HepG2 (cell line): Measurements from ENCODE around the gene SYMPK. TPM values are rescaled to one million over a fixed set of nuclear protein-coding genes. Genes with fewer than 3 reads are reported as not detected.

Experiments used
- BCL6 ChIP-seq: IDR thresholded peaks from 2 replicates; pipeline ENCODE4 v1.6.1; 2016; ENCODE audit warnings: missing genetic modification reagents, missing compliant biosample characterization
- KMT2A ChIP-seq: sonication (generic); formaldehyde crosslinking; IDR thresholded peaks from 2 replicates; pipeline ENCODE4 v1.4.0; 2020; ENCODE audit warnings: missing genetic modification reagents
- LCORL ChIP-seq, 2 experiments: fragments of 450-650 bp in 1 of 2; sonication (generic) in 1 of 2; formaldehyde crosslinking in 1 of 2; IDR thresholded peaks; 2 replicates each; pipeline versions ENCODE4 v1.5.0 to v1.6.1; 2017 to 2020; ENCODE audit warnings: antibody characterized with exemption in 1 of 2, missing genetic modification reagents in 1 of 2
- PAWR ChIP-seq: sonication (generic); formaldehyde crosslinking; IDR thresholded peaks from 2 replicates; pipeline ENCODE4 v1.4.0; 2020; ENCODE audit warnings: missing genetic modification reagents, mild to moderate bottlenecking, borderline replicate concordance
- PRMT3 ChIP-seq: sonication (generic); formaldehyde crosslinking; IDR thresholded peaks from 2 replicates; pipeline ENCODE4 v1.8.1; 2022; ENCODE audit warnings: low read depth, mild to moderate bottlenecking, moderate library complexity, missing genetic modification reagents, borderline replicate concordance
- SMAD1 ChIP-seq: sonication (generic); formaldehyde crosslinking; IDR thresholded peaks from 2 replicates; pipeline ENCODE4 v1.4.0; 2020; ENCODE audit warnings: missing genetic modification reagents, low read depth, mild to moderate bottlenecking, borderline replicate concordance
- ZHX2 ChIP-seq, 2 experiments: sonication (generic) in 1 of 2; formaldehyde crosslinking in 1 of 2; IDR thresholded peaks; 2 replicates each; pipeline versions ENCODE4 v1.6.1 to v1.9.0; 2014 to 2022; ENCODE audit warnings: antibody characterized with exemption in 1 of 2, borderline replicate concordance in 1 of 2, inconsistent platforms in 1 of 2, low read depth in 1 of 2, missing genetic modification reagents in 1 of 2
- ZNF205 ChIP-seq: IDR thresholded peaks from 2 replicates; pipeline ENCODE4 v1.6.1; 2018; ENCODE audit warnings: missing biosample characterization, missing genetic modification reagents
- polyA plus RNA-seq, 8 experiments: library from polyadenylated mRNA; depleted of rRNA in 3 of 8; stranded (reverse) in 7 of 8; unstranded in 1 of 8; fragments of >200 nt; fragmentation: Illumina TruSeq in 4 of 8; extraction: Trizol in 4 of 8; gene quantifications; 2 replicates each; pipeline versions ENCODE4 v1.2.1 to v1.2.3, GENCODE V29; 2011 to 2016; ENCODE audit warnings: low read depth in 4 of 8, missing spikeins in 1 of 8, mixed read lengths in 1 of 8; ENCODE audit not compliant: insufficient read depth in 1 of 8
- total RNA-seq, 5 experiments: library from RNA; depleted of rRNA; stranded (reverse); fragments of >200 nt; fragmentation: Illumina TruSeq; extraction: Trizol; gene quantifications; 2 replicates each; pipeline ENCODE4 v1.2.3, GENCODE V29; 2016; ENCODE audit warnings: low read depth in 1 of 5
- TF ChIP-seq, protein P1 (sequence below): sonication (generic); formaldehyde crosslinking; IDR thresholded peaks from 2 replicates; pipeline ENCODE4 v1.9.0; 2021; ENCODE audit warnings: mild to moderate bottlenecking, missing genetic modification reagents
- TF ChIP-seq, protein P2 (sequence below): sonication (generic); formaldehyde crosslinking; IDR thresholded peaks from 2 replicates; pipeline ENCODE4 v1.5.1; 2020; ENCODE audit warnings: mild to moderate bottlenecking, missing genetic modification reagents, moderate library complexity

Gene SYMPK
- total and polyA plus RNA-seq, 2 of the 13 experiments (the other 11 are each of a cell fraction or from before 2014, with no cell fraction given), result 21.9 to 55.7 TPM

GRCh38 chr19:45878043-45878794, 15.3 kb upstream of the SYMPK start (continued):
- TF ChIP-seq, protein P1, sequence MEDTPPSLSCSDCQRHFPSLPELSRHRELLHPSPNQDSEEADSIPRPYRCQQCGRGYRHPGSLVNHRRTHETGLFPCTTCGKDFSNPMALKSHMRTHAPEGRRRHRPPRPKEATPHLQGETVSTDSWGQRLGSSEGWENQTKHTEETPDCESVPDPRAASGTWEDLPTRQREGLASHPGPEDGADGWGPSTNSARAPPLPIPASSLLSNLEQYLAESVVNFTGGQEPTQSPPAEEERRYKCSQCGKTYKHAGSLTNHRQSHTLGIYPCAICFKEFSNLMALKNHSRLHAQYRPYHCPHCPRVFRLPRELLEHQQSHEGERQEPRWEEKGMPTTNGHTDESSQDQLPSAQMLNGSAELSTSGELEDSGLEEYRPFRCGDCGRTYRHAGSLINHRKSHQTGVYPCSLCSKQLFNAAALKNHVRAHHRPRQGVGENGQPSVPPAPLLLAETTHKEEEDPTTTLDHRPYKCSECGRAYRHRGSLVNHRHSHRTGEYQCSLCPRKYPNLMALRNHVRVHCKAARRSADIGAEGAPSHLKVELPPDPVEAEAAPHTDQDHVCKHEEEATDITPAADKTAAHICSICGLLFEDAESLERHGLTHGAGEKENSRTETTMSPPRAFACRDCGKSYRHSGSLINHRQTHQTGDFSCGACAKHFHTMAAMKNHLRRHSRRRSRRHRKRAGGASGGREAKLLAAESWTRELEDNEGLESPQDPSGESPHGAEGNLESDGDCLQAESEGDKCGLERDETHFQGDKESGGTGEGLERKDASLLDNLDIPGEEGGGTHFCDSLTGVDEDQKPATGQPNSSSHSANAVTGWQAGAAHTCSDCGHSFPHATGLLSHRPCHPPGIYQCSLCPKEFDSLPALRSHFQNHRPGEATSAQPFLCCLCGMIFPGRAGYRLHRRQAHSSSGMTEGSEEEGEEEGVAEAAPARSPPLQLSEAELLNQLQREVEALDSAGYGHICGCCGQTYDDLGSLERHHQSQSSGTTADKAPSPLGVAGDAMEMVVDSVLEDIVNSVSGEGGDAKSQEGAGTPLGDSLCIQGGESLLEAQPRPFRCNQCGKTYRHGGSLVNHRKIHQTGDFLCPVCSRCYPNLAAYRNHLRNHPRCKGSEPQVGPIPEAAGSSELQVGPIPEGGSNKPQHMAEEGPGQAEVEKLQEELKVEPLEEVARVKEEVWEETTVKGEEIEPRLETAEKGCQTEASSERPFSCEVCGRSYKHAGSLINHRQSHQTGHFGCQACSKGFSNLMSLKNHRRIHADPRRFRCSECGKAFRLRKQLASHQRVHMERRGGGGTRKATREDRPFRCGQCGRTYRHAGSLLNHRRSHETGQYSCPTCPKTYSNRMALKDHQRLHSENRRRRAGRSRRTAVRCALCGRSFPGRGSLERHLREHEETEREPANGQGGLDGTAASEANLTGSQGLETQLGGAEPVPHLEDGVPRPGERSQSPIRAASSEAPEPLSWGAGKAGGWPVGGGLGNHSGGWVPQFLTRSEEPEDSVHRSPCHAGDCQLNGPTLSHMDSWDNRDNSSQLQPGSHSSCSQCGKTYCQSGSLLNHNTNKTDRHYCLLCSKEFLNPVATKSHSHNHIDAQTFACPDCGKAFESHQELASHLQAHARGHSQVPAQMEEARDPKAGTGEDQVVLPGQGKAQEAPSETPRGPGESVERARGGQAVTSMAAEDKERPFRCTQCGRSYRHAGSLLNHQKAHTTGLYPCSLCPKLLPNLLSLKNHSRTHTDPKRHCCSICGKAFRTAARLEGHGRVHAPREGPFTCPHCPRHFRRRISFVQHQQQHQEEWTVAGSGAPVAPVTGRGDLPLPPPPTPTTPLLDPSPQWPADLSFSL (CRISPR knock-in tag), result no peak; the same call in 1 of the 2 replicates
- TF ChIP-seq ZNF205 (CRISPR knock-in tag), result no peak
- TF ChIP-seq ZHX2 (IDR thresholded peaks at IDR 0.05; ENCODE audit: low read depth), result peak; percentile 15; the same call in 1 of the 2 replicates
- no peak for TF ChIP-seq ZHX2 (CRISPR knock-in tag; IDR thresholded peaks at IDR 0.05; ENCODE audit: borderline replicate concordance)
- TF ChIP-seq, protein P2, sequence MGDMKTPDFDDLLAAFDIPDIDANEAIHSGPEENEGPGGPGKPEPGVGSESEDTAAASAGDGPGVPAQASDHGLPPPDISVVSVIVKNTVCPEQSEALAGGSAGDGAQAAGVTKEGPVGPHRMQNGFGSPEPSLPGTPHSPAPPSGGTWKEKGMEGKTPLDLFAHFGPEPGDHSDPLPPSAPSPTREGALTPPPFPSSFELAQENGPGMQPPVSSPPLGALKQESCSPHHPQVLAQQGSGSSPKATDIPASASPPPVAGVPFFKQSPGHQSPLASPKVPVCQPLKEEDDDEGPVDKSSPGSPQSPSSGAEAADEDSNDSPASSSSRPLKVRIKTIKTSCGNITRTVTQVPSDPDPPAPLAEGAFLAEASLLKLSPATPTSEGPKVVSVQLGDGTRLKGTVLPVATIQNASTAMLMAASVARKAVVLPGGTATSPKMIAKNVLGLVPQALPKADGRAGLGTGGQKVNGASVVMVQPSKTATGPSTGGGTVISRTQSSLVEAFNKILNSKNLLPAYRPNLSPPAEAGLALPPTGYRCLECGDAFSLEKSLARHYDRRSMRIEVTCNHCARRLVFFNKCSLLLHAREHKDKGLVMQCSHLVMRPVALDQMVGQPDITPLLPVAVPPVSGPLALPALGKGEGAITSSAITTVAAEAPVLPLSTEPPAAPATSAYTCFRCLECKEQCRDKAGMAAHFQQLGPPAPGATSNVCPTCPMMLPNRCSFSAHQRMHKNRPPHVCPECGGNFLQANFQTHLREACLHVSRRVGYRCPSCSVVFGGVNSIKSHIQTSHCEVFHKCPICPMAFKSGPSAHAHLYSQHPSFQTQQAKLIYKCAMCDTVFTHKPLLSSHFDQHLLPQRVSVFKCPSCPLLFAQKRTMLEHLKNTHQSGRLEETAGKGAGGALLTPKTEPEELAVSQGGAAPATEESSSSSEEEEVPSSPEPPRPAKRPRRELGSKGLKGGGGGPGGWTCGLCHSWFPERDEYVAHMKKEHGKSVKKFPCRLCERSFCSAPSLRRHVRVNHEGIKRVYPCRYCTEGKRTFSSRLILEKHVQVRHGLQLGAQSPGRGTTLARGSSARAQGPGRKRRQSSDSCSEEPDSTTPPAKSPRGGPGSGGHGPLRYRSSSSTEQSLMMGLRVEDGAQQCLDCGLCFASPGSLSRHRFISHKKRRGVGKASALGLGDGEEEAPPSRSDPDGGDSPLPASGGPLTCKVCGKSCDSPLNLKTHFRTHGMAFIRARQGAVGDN (CRISPR knock-in tag), result peak; percentile 86
- no peak for TF ChIP-seq PRMT3
- TF ChIP-seq SMAD1 (CRISPR knock-in tag), result 0 out of 2 replicates have a peak, but pooled peaks have one; percentile 48
- peak; percentile 11; the same call in 1 of the 2 replicates for TF ChIP-seq BCL6 (CRISPR knock-in tag)
- no peak for TF ChIP-seq PAWR (CRISPR knock-in tag)
- 0 out of 2 replicates have a peak, but pooled peaks have one; percentile 37 for TF ChIP-seq KMT2A (CRISPR knock-in tag)
- no peak for TF ChIP-seq LCORL (IDR thresholded peaks at IDR 0.05)
- peak; percentile 60 for TF ChIP-seq LCORL (CRISPR knock-in tag; IDR thresholded peaks at IDR 0.05)
